Prostate gland (tissue), 2 donors: Measurements from ENCODE around the gene UCP2. TPM values are rescaled to one million over a fixed set of nuclear protein-coding genes. Genes with fewer than 3 reads are reported as not detected.

Experiments
- DNase-seq: peaks from one replicate; pipeline ENCODE4 v3.0.0-alpha.2; 2019; ENCODE audit warnings: low spot score
- H3K27ac ChIP-seq, 2 donors: fragments of 200-600 bp; sonication (generic); 2 replicates each; pipeline ENCODE4 v1.5.1; 2017 to 2019
- H3K27me3 ChIP-seq: fragments of 200-600 bp; sonication (generic); replicated peaks from 2 replicates; pipeline ENCODE4 v1.5.1; 2019; ENCODE audit not compliant: insufficient read depth
- H3K36me3 ChIP-seq, 2 donors: fragments of 200-600 bp; sonication (generic); 1 replicate in 1 of 2; 2 replicates in 1 of 2; pipeline versions ENCODE4 v1.5.1 to v1.8.1; 2017 to 2019
- H3K4me1 ChIP-seq: fragments of 200-600 bp; sonication (generic); replicated peaks from 2 replicates; pipeline ENCODE4 v1.5.1; 2019
- H3K4me3 ChIP-seq, 2 donors: fragments of 200-600 bp; sonication (generic); 2 replicates each; pipeline ENCODE4 v1.5.1; 2017 to 2019
- H3K9me3 ChIP-seq: fragments of 200-600 bp; sonication (generic); 2 replicates; pipeline ENCODE4 v1.5.1; 2017
- CTCF ChIP-seq, 4 experiments: fragments of 200-600 bp in 2 of 4; fragments of 450-650 bp in 2 of 4; sonication (generic) in 2 of 4; IDR thresholded peaks; 1 replicate in 3 of 4; 2 replicates in 1 of 4; pipeline ENCODE4 v1.5.1; 2016 to 2019; ENCODE audit warnings: antibody characterized with exemption in 4 of 4, mild to moderate bottlenecking in 2 of 4, moderate library complexity in 2 of 4
- POLR2A ChIP-seq: fragments of 450-650 bp; IDR thresholded peaks from one replicate; pipeline ENCODE4 v1.6.1; 2016; ENCODE audit warnings: antibody characterized with exemption, mild to moderate bottlenecking
- POLR2AphosphoS5 ChIP-seq: sonication (generic); formaldehyde crosslinking; IDR thresholded peaks from one replicate; pipeline ENCODE4 v1.6.1; 2017; ENCODE audit warnings: antibody characterized with exemption
- WGBS: methylation state at CpG from one replicate; pipeline ENCODE4 v1.1.5; 2018; 5-methylcytosine and 5-hydroxymethylcytosine counted together
- intact Hi-C: fragments of 100-400 bp; cut with DNase I; formaldehyde crosslinking; loops from one replicate; pipeline ENCODE4 v1.14.2; 2022
- total RNA-seq, 2 donors: library from RNA; depleted of rRNA; stranded (reverse); fragments of >200 nt; gene quantifications; one replicate each; pipeline ENCODE4 v1.1.0, GENCODE V29; 2016

Gene UCP2
- total RNA-seq, 2 donors from 2014 or later = 13.6 to 23.1 TPM

- no peaks in the 10 kb centered on the region for H3K36me3 ChIP-seq
- H3K9me3 ChIP-seq = no peaks in the 10 kb centered on the region
- no peak overlapping the region for H3K4me3 ChIP-seq
- no peak overlapping the region for H3K27ac ChIP-seq
- DNase-seq = no peak
- TF ChIP-seq POLR2AphosphoS5 (no peak), CTCF (IDR thresholded peaks at IDR 0.05) (no peak), POLR2A (no peak)
- 90% methylated on average over 2 of the region's 2 CpGs for WGBS
- intact Hi-C loops = no loop called here
- no peaks in the 10 kb centered on the region for H3K4me1 ChIP-seq
- no peaks in the 10 kb centered on the region for H3K27me3 ChIP-seq
Measured at GRCh38 chr11:74014880-74015279, 32.2 kb upstream of the UCP2 start.

GRCh38 chr11:74013141-74013540 lies 30.5 kb upstream of the UCP2 start:
- Histone ChIP-seq H3K27me3 (no peaks in the 10 kb centered on the region), H3K4me3 (no peak overlapping the region), H3K9me3 (no peaks in the 10 kb centered on the region), H3K27ac (no peak overlapping the region), H3K4me1 (no peaks in the 10 kb centered on the region), H3K36me3 (no peaks in the 10 kb centered on the region)
- DNase-seq = no peak
- no peak for TF ChIP-seq POLR2AphosphoS5
- TF ChIP-seq CTCF (IDR thresholded peaks at IDR 0.05) = no peak
- TF ChIP-seq POLR2A = no peak
- intact Hi-C loops = no loop called here
- WGBS = 95% methylated on average over 8 of the region's 8 CpGs

- intact Hi-C loops = no loop called here
- WGBS = 89% methylated on average over 14 of the region's 14 CpGs
- no peaks in the 10 kb centered on the region for H3K27me3 ChIP-seq
- H3K9me3 ChIP-seq = no peaks in the 10 kb centered on the region
- no peak overlapping the region for H3K4me3 ChIP-seq
- DNase-seq = no peak
- no peaks in the 10 kb centered on the region for H3K36me3 ChIP-seq
- H3K27ac ChIP-seq = no peak overlapping the region
- TF ChIP-seq POLR2AphosphoS5 (no peak), POLR2A (no peak), CTCF (IDR thresholded peaks at IDR 0.05) (no peak)
- H3K4me1 ChIP-seq = no peaks in the 10 kb centered on the region
Measured at GRCh38 chr11:74012074-74012809, 29.6 kb upstream of the UCP2 start.

GRCh38 chr11:74011360-74012073 lies 28.9 kb upstream of the UCP2 start:
- intact Hi-C loops = no loop called here
- H3K36me3 ChIP-seq = no peaks in the 10 kb centered on the region
- no peaks in the 10 kb centered on the region for H3K27me3 ChIP-seq
- no peak for DNase-seq
- WGBS = 88% methylated on average over 8 of the region's 8 CpGs
- TF ChIP-seq POLR2AphosphoS5 (no peak), CTCF (IDR thresholded peaks at IDR 0.05) (no peak), POLR2A (no peak)
- no peaks in the 10 kb centered on the region for H3K4me1 ChIP-seq
- H3K27ac ChIP-seq = no peak overlapping the region
- no peaks in the 10 kb centered on the region for H3K9me3 ChIP-seq
- H3K4me3 ChIP-seq = no peak overlapping the region
